Aorta (tissue), 5 donors: ENCODE data around the gene EXOC3L4. TPM values are rescaled to one million over a fixed set of nuclear protein-coding genes. Genes with fewer than 3 reads are reported as not detected.

Experiments
- ATAC-seq: fragments of 200-7000 bp; cut with Tn5 transposase; one replicate; pipeline ENCODE4 v1.9.1; 2022; ENCODE audit warnings: moderate library complexity; ENCODE audit not compliant: low FRiP score
- DNase-seq, 2 donors: peaks; one replicate each; pipeline ENCODE4 v3.0.0-alpha.2; 2020
- H3K27ac ChIP-seq, 2 donors: one replicate each; pipeline ENCODE4 v1.5.1; 2013; ENCODE audit warnings: low read length in 2 of 2, mild to moderate bottlenecking in 2 of 2, moderate library complexity in 2 of 2, control low read depth in 1 of 2, inconsistent platforms in 1 of 2, low read depth in 1 of 2
- H3K27me3 ChIP-seq, 2 donors: one replicate each; pipeline ENCODE4 v1.6.1; 2013; ENCODE audit warnings: control low read depth in 1 of 2, low read length in 1 of 2, mild to moderate bottlenecking in 1 of 2, moderate library complexity in 1 of 2; ENCODE audit not compliant: insufficient read depth in 2 of 2, control insufficient read depth in 1 of 2
- H3K36me3 ChIP-seq, 2 donors: one replicate each; pipeline ENCODE4 v1.6.1; 2013; ENCODE audit warnings: control low read depth in 1 of 2, low read length in 1 of 2, mild to moderate bottlenecking in 1 of 2; ENCODE audit not compliant: insufficient read depth in 2 of 2, control insufficient read depth in 1 of 2
- H3K4me1 ChIP-seq, 2 donors: one replicate each; pipeline ENCODE4 v1.6.1; 2013; ENCODE audit warnings: low read length in 2 of 2, control low read depth in 1 of 2, mild to moderate bottlenecking in 1 of 2, moderate library complexity in 1 of 2; ENCODE audit not compliant: insufficient read depth in 2 of 2, control insufficient read depth in 1 of 2
- H3K4me3 ChIP-seq, 2 donors: one replicate each; pipeline ENCODE4 v1.5.1; 2013; ENCODE audit warnings: low read length in 2 of 2, control low read depth in 1 of 2, mild to moderate bottlenecking in 1 of 2
- H3K9me3 ChIP-seq: one replicate; pipeline ENCODE4 v1.6.1; 2013; ENCODE audit warnings: mild to moderate bottlenecking, low read length; ENCODE audit not compliant: control insufficient read depth
- WGBS, 2 donors: extraction: QIAGEN DNeasy Blood & Tissue Kit; methylation state at CpG; one replicate each; pipeline ENCODE4 v1.1.7; 2013; 5-methylcytosine and 5-hydroxymethylcytosine counted together
- intact Hi-C, 2 donors: fragments of 100-400 bp; cut with DNase I; formaldehyde crosslinking; loops; one replicate each; pipeline versions ENCODE4 v1.14.2 to v1.15.0; 2022
- polyA plus RNA-seq, 2 donors: library from polyadenylated mRNA; stranded (reverse); fragments of 200-250 nt; gene quantifications; one replicate each; pipeline ENCODE4 v1.2.3, GENCODE V29; 2013
- total RNA-seq, 2 donors: library from RNA; stranded (reverse); fragmentation: NEBNext Ultra II Directional; extraction: Animal tissue kit (Norgen Biotek cat#: 25700); gene quantifications; one replicate each; pipeline ENCODE4 v1.2.1, GENCODE V29; 2021
- donor health status: healthy with polysubstance abuse.
- donor health status: Bipolar disorder and iron deficiency.
- donor health status: DM: no; HTN: no; CAD: no.
- donor health status: DM: no; HTN: no; CAD: no.
- donor health status: DM: yes; HTN: yes; CAD: no.

EXOC3L4 gene
- total and polyA plus RNA-seq, 4 donors, result 0.68 to 7.4 (median 4.8) TPM; not detected in 1

DNA sequence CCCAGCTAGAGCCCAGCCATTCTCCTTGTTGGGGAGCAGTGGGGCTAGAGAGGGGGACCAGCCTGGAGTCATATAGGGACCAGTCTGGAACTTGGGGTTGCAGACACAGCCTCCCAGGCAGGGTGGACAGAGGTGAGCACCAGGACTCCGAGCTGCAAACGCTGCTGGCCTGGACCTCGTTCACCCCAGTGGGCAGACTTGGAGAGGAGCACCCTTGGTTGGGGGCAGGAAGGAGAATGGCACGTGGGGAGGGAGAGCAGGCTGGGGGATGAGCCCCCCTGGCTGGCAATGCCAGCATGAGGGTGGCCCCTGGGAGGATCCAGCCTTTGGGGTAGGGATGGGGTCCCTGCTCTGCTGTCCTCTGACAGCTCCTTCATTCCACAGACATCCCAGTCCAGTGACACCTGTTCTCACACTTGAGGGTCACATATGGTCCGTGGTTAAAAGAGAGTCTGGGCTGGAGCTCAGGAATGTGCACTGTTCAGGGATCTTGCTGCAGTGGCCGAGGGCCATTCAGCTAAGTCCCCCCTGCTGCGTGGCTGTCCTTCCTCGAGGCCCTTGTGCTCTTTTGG, 7.7 kb upstream of the EXOC3L4 start:
- Histone ChIP-seq H3K27me3 (no peaks in the 10 kb centered on the region), H3K36me3 (no peaks in the 10 kb centered on the region), H3K4me3 (no peak overlapping the region), H3K4me1 (no peaks in the 10 kb centered on the region), H3K9me3 (no peaks in the 10 kb centered on the region), H3K27ac (no peak overlapping the region)
- intact Hi-C loops, result no loop called here
- ATAC-seq, result no peak
- 73 to 77% methylated on average over 8 of the region's 8 CpGs for WGBS, 2 donors
- peak in 1 of 2 donors; percentile 34 for DNase-seq

GRCh38 chr14:103087343-103087835, 7.1 kb upstream of the EXOC3L4 start:
- Histone ChIP-seq H3K9me3 (no peaks in the 10 kb centered on the region), H3K4me1 (no peaks in the 10 kb centered on the region), H3K4me3 (no peak overlapping the region), H3K27ac (no peak overlapping the region), H3K27me3 (no peaks in the 10 kb centered on the region), H3K36me3 (no peaks in the 10 kb centered on the region)
- ATAC-seq, result no peak
- WGBS, 2 donors, result 78 to 80% methylated on average over 13 of the region's 13 CpGs
- DNase-seq, result no peak
- intact Hi-C loops, result no loop called here

- intact Hi-C loops, result no loop called here
- ATAC-seq, result no peak
- Histone ChIP-seq H3K36me3 (no peaks in the 10 kb centered on the region), H3K27ac (no peak overlapping the region), H3K27me3 (no peaks in the 10 kb centered on the region), H3K4me3 (no peak overlapping the region), H3K9me3 (no peaks in the 10 kb centered on the region), H3K4me1 (no peaks in the 10 kb centered on the region)
- DNase-seq, result no peak
- 92 to 93% methylated on average over 6 of the region's 6 CpGs for WGBS, 2 donors
Observed at GRCh38 chr14:103088921-103089320, 5.6 kb upstream of the EXOC3L4 start.

DNA sequence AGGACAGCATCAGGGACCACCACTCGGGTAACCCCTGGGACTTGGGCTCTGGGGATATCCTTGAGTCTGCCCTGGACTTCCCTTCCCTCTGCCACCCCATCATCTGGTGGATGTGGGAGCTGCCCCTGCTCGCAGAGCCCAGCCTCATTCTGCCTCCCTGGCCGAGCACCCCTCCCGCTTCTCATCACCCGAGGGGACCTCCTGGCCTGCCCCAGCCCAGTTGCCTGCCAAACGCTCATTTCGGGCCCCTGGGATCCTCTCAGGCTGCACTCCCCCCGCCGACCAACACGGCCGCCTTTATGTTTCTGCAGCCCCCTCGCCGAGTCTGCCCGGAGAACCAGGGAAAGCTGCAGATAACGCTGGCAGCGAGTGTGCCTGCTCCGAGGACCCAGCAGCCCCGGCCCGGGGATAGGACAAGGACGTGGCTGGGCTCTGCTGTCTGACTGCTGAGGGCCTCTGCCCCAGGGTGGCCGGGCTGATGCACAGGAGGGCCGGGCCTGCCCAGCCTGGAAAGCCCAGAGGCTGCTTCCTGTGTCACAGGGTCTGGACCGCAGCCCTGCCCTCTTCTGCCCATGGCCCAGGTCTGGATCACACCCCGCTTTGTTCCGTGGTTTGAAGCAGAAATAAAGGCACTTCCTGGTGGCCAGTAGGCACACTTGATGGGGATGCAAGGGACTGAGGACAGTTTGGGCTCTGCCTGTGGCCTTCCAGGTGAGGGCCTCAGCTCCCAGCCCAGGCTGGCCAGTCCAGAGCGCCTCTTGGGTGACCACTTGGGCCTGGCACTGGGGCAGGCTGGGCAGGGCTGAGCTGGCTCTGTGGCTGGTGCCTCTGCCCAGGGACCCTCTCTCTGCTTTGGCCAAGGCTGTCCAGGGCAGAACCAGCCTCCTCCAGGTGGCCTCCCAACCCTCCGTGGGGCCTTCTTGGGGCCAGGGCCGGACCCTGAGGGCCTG, 4.9 kb upstream of the EXOC3L4 start:
- H3K27ac ChIP-seq, result no peak overlapping the region
- 92 to 93% methylated on average over 27 to 28 of the region's 28 CpGs for WGBS, 2 donors
- ATAC-seq, result no peak

DNA sequence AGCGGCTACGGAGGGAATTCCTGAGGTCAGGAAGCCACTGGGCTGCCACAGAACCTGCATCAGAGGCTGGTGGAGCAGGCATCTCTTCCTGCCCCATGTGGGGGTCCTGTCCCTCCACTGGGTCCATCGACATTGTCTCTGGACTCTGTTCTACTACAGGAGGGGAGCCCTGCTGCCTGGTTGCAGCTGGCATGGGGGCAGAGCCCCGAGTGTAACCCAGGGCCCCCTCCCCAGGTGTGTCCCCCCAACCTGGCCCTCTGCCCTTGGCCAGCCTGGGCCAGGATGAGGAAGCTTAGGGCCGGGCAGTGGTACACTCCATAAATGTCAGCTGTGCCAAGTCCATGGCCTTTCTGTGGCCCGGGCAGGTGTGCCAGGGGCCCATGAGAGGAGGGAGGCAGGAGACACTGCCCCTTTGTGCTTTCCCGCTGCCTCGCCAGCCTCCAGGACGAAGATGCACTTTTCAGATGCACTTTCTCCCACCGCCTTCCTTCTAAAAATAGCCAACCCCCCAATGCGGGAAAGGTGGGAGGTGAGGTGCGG, 4.0 kb upstream of the EXOC3L4 start:
- Histone ChIP-seq H3K27ac (no peak overlapping the region), H3K9me3 (no peaks in the 10 kb centered on the region), H3K27me3 (no peaks in the 10 kb centered on the region), H3K4me1 (no peaks in the 10 kb centered on the region), H3K36me3 (no peaks in the 10 kb centered on the region), H3K4me3 (no peak overlapping the region)
- intact Hi-C loops, result no loop called here
- WGBS, 2 donors, result 87% methylated on average over 12 of the region's 12 CpGs
- no peak for ATAC-seq
- no peak for DNase-seq

More for the DNA sequence above, 4.9 kb upstream of the EXOC3L4 start:
- intact Hi-C loops, result no loop called here
- no peak for DNase-seq
- Histone ChIP-seq H3K4me3 (no peak overlapping the region), H3K36me3 (no peaks in the 10 kb centered on the region), H3K27me3 (no peaks in the 10 kb centered on the region), H3K4me1 (no peaks in the 10 kb centered on the region), H3K9me3 (no peaks in the 10 kb centered on the region)

- H3K27me3 ChIP-seq, result no peaks in the 10 kb centered on the region
- H3K4me1 ChIP-seq, result no peaks in the 10 kb centered on the region
- WGBS, 2 donors, result 8 to 12% methylated on average over 45 to 69 of the region's 69 CpGs
- no peaks in the 10 kb centered on the region for H3K36me3 ChIP-seq
- no peaks in the 10 kb centered on the region for H3K9me3 ChIP-seq
- intact Hi-C loops, result no loop called here
- H3K4me3 ChIP-seq, result peak overlapping the region in 1 of 2 donors; percentile 38
- peak; percentile 36 for ATAC-seq
- no peak for DNase-seq
- H3K27ac ChIP-seq, result no peak overlapping the region
Observed at GRCh38 chr14:103091041-103091882, 3.3 kb upstream of the EXOC3L4 start.

- H3K4me1 ChIP-seq, result no peaks in the 10 kb centered on the region
- no peaks in the 10 kb centered on the region for H3K9me3 ChIP-seq
- intact Hi-C loops, result no loop called here
- H3K27ac ChIP-seq, result no peak overlapping the region
- H3K4me3 ChIP-seq, result peak overlapping the region in 1 of 2 donors; percentile 38
- DNase-seq (no peak), ATAC-seq (no peak)
- no peaks in the 10 kb centered on the region for H3K36me3 ChIP-seq
- no peaks in the 10 kb centered on the region for H3K27me3 ChIP-seq
- WGBS, 2 donors, result 65 to 76% methylated on average over 9 of the region's 9 CpGs
Observed at GRCh38 chr14:103091883-103092222, 2.7 kb upstream of the EXOC3L4 start.

GRCh38 chr14:103093856-103094405, 594 bp upstream of the EXOC3L4 start:
- Histone ChIP-seq H3K36me3 (no peaks in the 10 kb centered on the region), H3K27me3 (no peaks in the 10 kb centered on the region), H3K9me3 (no peaks in the 10 kb centered on the region), H3K4me3 (no peak overlapping the region), H3K27ac (no peak overlapping the region), H3K4me1 (no peaks in the 10 kb centered on the region)
- intact Hi-C loops, result no loop called here
- DNase-seq, result no peak
- 90 to 91% methylated on average over 13 of the region's 13 CpGs for WGBS, 2 donors
- ATAC-seq, result no peak
